K562 (cell line): ENCODE data around the gene MYO3B. TPM values are rescaled to one million over a fixed set of nuclear protein-coding genes. Genes with fewer than 3 reads are reported as not detected.

Experiments
- BCL6 ChIP-seq: fragments of 250-450 bp; sonication (Bioruptor Pico); IDR thresholded peaks from 2 replicates; pipeline ENCODE4 v1.4.0; 2020
- BHLHE40 ChIP-seq: IDR thresholded peaks from 2 replicates; pipeline ENCODE4 v1.6.1; 2011; ENCODE audit warnings: low read length, improper control_type of control experiment
- FOXA3 ChIP-seq, 2 experiments: fragments of 450-650 bp in 1 of 2; sonication (generic) in 1 of 2; formaldehyde crosslinking; IDR thresholded peaks in 1 of 2; conservative IDR thresholded peaks in 1 of 2; 2 replicates each; pipeline versions ENCODE4 v1.4.0 to v1.8.0; 2020 to 2022; ENCODE audit warnings: mild to moderate bottlenecking in 2 of 2, missing genetic modification reagents in 1 of 2
- FOXJ2 ChIP-seq: fragments of 200-800 bp; sonication (Bioruptor generic); IDR thresholded peaks from 2 replicates; pipeline ENCODE4 v1.6.1; 2016; ENCODE audit warnings: missing genetic modification characterization, missing compliant biosample characterization
- FOXK2 ChIP-seq, 2 experiments: fragments of 450-650 bp; IDR thresholded peaks in 1 of 2; conservative IDR thresholded peaks in 1 of 2; 2 replicates each; pipeline ENCODE4 v1.6.1; 2016; ENCODE audit warnings: low read depth in 2 of 2, mild to moderate bottlenecking in 1 of 2
- HEY1 ChIP-seq: fragments of 250-450 bp; sonication (Bioruptor Pico); IDR thresholded peaks from 2 replicates; pipeline ENCODE4 v1.5.0; 2020; ENCODE audit warnings: mild to moderate bottlenecking, moderate library complexity, borderline replicate concordance
- L3MBTL2 ChIP-seq: fragments of 450-650 bp; IDR thresholded peaks from 2 replicates; pipeline ENCODE4 v1.6.1; 2016; ENCODE audit warnings: mild to moderate bottlenecking, moderate library complexity
- NFRKB ChIP-seq: fragments of 450-650 bp; IDR thresholded peaks from 2 replicates; pipeline ENCODE4 v1.6.1; 2016; ENCODE audit warnings: low read depth
- PCBP2 ChIP-seq: fragments of 200-400 bp; formaldehyde crosslinking; IDR thresholded peaks from 2 replicates; pipeline ENCODE4 v1.6.1; 2018; ENCODE audit warnings: low read length, low read depth, mild to moderate bottlenecking, moderate library complexity; ENCODE audit not compliant: poor library complexity, severe bottlenecking
- SRF ChIP-seq, 2 experiments: fragments of 250-450, 450-650 bp in 1 of 2; sonication (Bioruptor Pico) in 1 of 2; sonication (generic) in 1 of 2; formaldehyde crosslinking; IDR thresholded peaks; 2 replicates each; pipeline versions ENCODE4 v1.5.0 to v1.5.1; 2020 to 2022; ENCODE audit warnings: mild to moderate bottlenecking in 1 of 2, missing genetic modification reagents in 1 of 2
- ZNF766 ChIP-seq: fragments of 200-800 bp; sonication (Bioruptor generic); conservative IDR thresholded peaks from 2 replicates; pipeline ENCODE4 v1.6.1; 2016; ENCODE audit warnings: missing genetic modification characterization, missing compliant biosample characterization
- polyA plus RNA-seq, 8 experiments: library from polyadenylated mRNA; depleted of rRNA in 4 of 8; stranded (reverse) in 5 of 8; unstranded in 3 of 8; fragments of >200 nt; fragmentation: Nextera tagmentation in 2 of 8; fragmentation: Illumina TruSeq in 1 of 8; extraction: Ambion mirVana in 2 of 8; extraction: Trizol in 1 of 8; gene quantifications; 2 replicates each; pipeline versions ENCODE4 v1.2.1 to v1.2.3, GENCODE V29; 2011 to 2014; ENCODE audit warnings: inconsistent platforms in 1 of 8, missing spikeins in 1 of 8
- total RNA-seq, 7 experiments: library from RNA; depleted of rRNA in 6 of 7; stranded (reverse); fragments of >200 nt in 6 of 7; fragmentation: Illumina TruSeq in 2 of 7; extraction: Trizol in 2 of 7; gene quantifications; 2 replicates each; pipeline versions ENCODE4 v1.2.1 to v1.2.3, GENCODE V29; 2011 to 2021; ENCODE audit warnings: low replicate concordance in 1 of 7
- TF ChIP-seq, protein P1 (sequence below): fragments of 200-800 bp; sonication (Bioruptor generic); IDR thresholded peaks from 2 replicates; pipeline ENCODE4 v1.6.1; 2017; ENCODE audit warnings: missing genetic modification characterization, missing compliant biosample characterization
- TF ChIP-seq, protein P2 (sequence below): fragments of 250-450 bp; sonication (Bioruptor Pico); IDR thresholded peaks from 2 replicates; pipeline ENCODE4 v1.5.0; 2021
- TF ChIP-seq, protein P3 (sequence below): IDR thresholded peaks from 2 replicates; pipeline ENCODE4 v1.6.1; 2016; ENCODE audit warnings: missing genetic modification characterization, missing compliant biosample characterization
- TF ChIP-seq, protein P4 (sequence below): fragments of 250-450 bp; sonication (Bioruptor Pico); IDR thresholded peaks from 2 replicates; pipeline ENCODE4 v1.4.0; 2020

The MYO3B gene
- total and polyA plus RNA-seq, 9 of the 15 experiments (the other 6 are each of a cell fraction or from before 2014, with no cell fraction given): 2.7 to 6.5 (median 3.6) TPM

DNA sequence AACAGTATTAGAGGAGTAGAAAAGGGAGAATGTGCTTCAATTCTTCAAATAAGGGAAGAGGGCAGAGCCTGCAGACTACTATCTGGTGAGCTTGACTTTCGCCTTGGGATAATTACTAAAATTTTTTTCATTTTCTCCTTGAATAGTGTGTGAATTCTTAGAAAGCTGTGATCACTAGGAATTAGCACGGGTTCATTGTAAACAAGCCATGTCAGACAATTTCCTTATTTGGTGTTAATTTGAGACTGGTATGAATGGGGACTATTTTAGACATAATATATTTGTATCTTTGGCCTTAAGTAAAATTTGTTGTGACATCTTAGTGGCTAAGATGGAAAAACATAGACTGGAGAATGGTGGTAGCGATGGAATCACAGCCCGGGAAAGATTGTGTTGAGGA is 66.6 kb downstream of the MYO3B start (continued):
- TF ChIP-seq, protein P1, sequence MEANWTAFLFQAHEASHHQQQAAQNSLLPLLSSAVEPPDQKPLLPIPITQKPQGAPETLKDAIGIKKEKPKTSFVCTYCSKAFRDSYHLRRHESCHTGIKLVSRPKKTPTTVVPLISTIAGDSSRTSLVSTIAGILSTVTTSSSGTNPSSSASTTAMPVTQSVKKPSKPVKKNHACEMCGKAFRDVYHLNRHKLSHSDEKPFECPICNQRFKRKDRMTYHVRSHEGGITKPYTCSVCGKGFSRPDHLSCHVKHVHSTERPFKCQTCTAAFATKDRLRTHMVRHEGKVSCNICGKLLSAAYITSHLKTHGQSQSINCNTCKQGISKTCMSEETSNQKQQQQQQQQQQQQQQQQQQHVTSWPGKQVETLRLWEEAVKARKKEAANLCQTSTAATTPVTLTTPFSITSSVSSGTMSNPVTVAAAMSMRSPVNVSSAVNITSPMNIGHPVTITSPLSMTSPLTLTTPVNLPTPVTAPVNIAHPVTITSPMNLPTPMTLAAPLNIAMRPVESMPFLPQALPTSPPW: no peak; the same call in none of the 2 replicates
- TF ChIP-seq HEY1 (CRISPR knock-in tag): no peak
- TF ChIP-seq NFRKB: 0 out of 2 replicates have a peak, but pooled peaks have one; percentile 8
- peak; percentile 79 to 82 for TF ChIP-seq FOXK2 (conservative IDR thresholded peaks at IDR 0.05 in 1 of 2, IDR thresholded peaks at IDR 0.05 in 1 of 2; ENCODE audit: low read depth in 2 of 2)
- TF ChIP-seq FOXJ2: 0 out of 2 replicates have a peak, but pooled peaks have one; percentile 42
- TF ChIP-seq L3MBTL2: 0 out of 2 replicates have a peak, but pooled peaks have one; percentile 16
- no peak for TF ChIP-seq PCBP2
- TF ChIP-seq BCL6: peak; percentile 13; the same call in 1 of the 2 replicates
- TF ChIP-seq ZNF766 (CRISPR knock-in tag): 0 out of 2 replicates have a peak, but pooled peaks have one; percentile 24
- peak; percentile 46; the same call in 1 of the 2 replicates for TF ChIP-seq BHLHE40
- TF ChIP-seq, protein P2, sequence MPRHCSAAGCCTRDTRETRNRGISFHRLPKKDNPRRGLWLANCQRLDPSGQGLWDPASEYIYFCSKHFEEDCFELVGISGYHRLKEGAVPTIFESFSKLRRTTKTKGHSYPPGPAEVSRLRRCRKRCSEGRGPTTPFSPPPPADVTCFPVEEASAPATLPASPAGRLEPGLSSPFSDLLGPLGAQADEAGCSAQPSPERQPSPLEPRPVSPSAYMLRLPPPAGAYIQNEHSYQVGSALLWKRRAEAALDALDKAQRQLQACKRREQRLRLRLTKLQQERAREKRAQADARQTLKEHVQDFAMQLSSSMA: no peak
- peak; percentile 72 to 85; a peak in 3 of 4 replicates for TF ChIP-seq FOXA3 (CRISPR knock-in tag; conservative IDR thresholded peaks at IDR 0.05 in 1 of 2, IDR thresholded peaks at IDR 0.05 in 1 of 2)
- peak; percentile 77 to 97; a peak in 3 of 4 replicates for TF ChIP-seq SRF (CRISPR knock-in tag; IDR thresholded peaks at IDR 0.05)
- TF ChIP-seq, protein P3, sequence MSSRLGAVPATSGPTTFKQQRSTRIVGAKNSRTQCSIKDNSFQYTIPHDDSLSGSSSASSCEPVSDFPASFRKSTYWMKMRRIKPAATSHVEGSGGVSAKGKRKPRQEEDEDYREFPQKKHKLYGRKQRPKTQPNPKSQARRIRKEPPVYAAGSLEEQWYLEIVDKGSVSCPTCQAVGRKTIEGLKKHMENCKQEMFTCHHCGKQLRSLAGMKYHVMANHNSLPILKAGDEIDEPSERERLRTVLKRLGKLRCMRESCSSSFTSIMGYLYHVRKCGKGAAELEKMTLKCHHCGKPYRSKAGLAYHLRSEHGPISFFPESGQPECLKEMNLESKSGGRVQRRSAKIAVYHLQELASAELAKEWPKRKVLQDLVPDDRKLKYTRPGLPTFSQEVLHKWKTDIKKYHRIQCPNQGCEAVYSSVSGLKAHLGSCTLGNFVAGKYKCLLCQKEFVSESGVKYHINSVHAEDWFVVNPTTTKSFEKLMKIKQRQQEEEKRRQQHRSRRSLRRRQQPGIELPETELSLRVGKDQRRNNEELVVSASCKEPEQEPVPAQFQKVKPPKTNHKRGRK (tag): no peak
- TF ChIP-seq, protein P4, sequence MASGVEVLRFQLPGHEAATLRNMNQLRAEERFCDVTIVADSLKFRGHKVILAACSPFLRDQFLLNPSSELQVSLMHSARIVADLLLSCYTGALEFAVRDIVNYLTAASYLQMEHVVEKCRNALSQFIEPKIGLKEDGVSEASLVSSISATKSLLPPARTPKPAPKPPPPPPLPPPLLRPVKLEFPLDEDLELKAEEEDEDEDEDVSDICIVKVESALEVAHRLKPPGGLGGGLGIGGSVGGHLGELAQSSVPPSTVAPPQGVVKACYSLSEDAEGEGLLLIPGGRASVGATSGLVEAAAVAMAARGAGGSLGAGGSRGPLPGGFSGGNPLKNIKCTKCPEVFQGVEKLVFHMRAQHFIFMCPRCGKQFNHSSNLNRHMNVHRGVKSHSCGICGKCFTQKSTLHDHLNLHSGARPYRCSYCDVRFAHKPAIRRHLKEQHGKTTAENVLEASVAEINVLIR (CRISPR knock-in tag): no peak
